ENCODE measurements around the gene NOP56.

The NOP56 gene

GRCh38 chr20:2651772-2652723 lies at the start of gene NOP56:
TSS of gene NOP56 (plus strand) at chr20:2652632. CDS start at chr20:2652661, 29 bp downstream.
- peak; percentile 83 for DNase-seq

GRCh38 chr20:2602746-2603145 lies 49.7 kb upstream of the NOP56 start:
- no peak for DNase-seq

GRCh38 chr20:2603816-2604505 lies 48.5 kb upstream of the NOP56 start:
- no peak for DNase-seq

- DNase-seq, result no peak
Observed at GRCh38 chr20:2604506-2604835, 48.0 kb upstream of the NOP56 start.

- no peak for DNase-seq
Observed at GRCh38 chr20:2606507-2607006, 45.9 kb upstream of the NOP56 start.

GRCh38 chr20:2610326-2610725 lies 42.1 kb upstream of the NOP56 start:
- no peak for DNase-seq

- no peak for DNase-seq
Observed at GRCh38 chr20:2610941-2611720, 41.3 kb upstream of the NOP56 start.

GRCh38 chr20:2612073-2612472 lies 40.4 kb upstream of the NOP56 start:
- DNase-seq, result no peak

- no peak for DNase-seq
Observed at GRCh38 chr20:2616634-2617033, 35.8 kb upstream of the NOP56 start.

GRCh38 chr20:2617099-2617714 lies 35.2 kb upstream of the NOP56 start:
- DNase-seq, result no peak

GRCh38 chr20:2618815-2619214 lies 33.6 kb upstream of the NOP56 start:
- no peak for DNase-seq

- no peak for DNase-seq
Observed at GRCh38 chr20:2619337-2619736, 33.1 kb upstream of the NOP56 start.

GRCh38 chr20:2619961-2620595 lies 32.4 kb upstream of the NOP56 start:
- no peak for DNase-seq

- DNase-seq, result no peak
Observed at GRCh38 chr20:2624190-2624589, 28.2 kb upstream of the NOP56 start.

- DNase-seq, result no peak
Observed at GRCh38 chr20:2625062-2625461, 27.4 kb upstream of the NOP56 start.

- no peak for DNase-seq
Observed at GRCh38 chr20:2626853-2627541, 25.4 kb upstream of the NOP56 start.

- DNase-seq, result no peak
Observed at GRCh38 chr20:2631228-2631627, 21.2 kb upstream of the NOP56 start.

- DNase-seq, result no peak
Observed at GRCh38 chr20:2633381-2633780, 19.1 kb upstream of the NOP56 start.

GRCh38 chr20:2637246-2637645 lies 15.2 kb upstream of the NOP56 start:
- DNase-seq, result no peak

GRCh38 chr20:2640260-2640659 lies 12.2 kb upstream of the NOP56 start:
- DNase-seq, result no peak

- no peak for DNase-seq
Observed at GRCh38 chr20:2640899-2641298, 11.5 kb upstream of the NOP56 start.

- no peak for DNase-seq
Observed at GRCh38 chr20:2643708-2644107, 8.7 kb upstream of the NOP56 start.

Data from KG1 (cell line).